ENCODE results near the gene CST6.

CST6 gene, protein sequence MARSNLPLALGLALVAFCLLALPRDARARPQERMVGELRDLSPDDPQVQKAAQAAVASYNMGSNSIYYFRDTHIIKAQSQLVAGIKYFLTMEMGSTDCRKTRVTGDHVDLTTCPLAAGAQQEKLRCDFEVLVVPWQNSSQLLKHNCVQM

DNA sequence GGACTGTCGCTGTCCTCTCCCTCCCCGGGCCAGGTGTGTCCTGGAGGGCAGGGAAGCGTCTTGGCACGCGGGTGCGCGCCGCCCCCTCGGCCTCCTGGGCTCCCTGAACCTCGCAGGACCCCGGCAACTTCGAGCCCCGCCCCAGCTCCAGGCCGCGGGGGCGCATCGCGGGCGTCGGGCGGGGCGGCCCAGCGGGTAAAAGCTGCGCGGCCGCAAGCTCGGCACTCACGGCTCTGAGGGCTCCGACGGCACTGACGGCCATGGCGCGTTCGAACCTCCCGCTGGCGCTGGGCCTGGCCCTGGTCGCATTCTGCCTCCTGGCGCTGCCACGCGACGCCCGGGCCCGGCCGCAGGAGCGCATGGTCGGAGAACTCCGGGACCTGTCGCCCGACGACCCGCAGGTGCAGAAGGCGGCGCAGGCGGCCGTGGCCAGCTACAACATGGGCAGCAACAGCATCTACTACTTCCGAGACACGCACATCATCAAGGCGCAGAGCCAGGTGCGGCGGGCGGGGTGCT, at the start of gene CST6:
CST6 (plus strand) TSS at position 224 of the 519 bp plus-strand sequence; CDS start at position 261, 37 bp downstream.
- DNase-seq: no peak

DNA sequence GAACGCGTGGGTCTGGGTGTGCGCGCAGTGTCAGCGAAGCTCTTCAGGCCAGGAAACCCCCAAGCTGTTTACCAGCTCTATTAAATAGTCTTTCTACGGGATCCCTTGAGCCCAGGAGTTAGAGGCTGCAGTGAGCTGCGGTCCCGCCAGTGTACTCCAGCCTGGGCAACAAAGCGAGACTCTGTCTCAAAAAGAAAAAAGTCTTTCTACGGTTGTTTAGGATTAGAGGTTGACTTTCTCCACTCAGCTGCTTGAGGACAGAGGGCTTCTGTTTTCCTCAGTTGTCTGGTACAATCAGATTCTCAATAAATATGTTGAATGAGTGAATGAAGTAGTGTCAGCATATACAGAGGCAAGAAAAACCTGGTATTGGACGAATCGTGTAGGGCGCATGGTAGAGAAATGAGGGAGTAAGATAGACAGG, 49.7 kb upstream of the CST6 start:
- DNase-seq: no peak

DNA sequence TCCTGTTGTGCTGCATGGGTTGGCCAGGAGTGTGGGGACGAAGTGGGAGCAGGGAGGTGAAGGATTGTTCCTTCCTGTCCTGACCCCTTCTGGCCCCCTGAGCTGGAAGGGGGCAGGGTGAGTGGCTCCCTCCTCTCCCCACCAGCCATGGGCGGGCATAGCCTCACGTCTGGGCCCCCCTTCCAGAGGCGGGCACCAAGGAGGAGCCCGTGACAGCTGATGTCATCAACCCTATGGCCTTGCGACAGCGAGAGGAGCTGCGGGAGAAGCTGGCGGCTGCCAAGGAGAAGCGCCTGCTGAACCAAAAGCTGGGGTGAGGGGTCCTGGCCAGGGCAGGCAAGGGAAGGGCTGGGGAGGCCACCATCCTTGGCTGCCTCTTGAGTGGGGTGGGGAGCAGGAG, 46.9 kb upstream of the CST6 start:
- no peak for DNase-seq

DNA sequence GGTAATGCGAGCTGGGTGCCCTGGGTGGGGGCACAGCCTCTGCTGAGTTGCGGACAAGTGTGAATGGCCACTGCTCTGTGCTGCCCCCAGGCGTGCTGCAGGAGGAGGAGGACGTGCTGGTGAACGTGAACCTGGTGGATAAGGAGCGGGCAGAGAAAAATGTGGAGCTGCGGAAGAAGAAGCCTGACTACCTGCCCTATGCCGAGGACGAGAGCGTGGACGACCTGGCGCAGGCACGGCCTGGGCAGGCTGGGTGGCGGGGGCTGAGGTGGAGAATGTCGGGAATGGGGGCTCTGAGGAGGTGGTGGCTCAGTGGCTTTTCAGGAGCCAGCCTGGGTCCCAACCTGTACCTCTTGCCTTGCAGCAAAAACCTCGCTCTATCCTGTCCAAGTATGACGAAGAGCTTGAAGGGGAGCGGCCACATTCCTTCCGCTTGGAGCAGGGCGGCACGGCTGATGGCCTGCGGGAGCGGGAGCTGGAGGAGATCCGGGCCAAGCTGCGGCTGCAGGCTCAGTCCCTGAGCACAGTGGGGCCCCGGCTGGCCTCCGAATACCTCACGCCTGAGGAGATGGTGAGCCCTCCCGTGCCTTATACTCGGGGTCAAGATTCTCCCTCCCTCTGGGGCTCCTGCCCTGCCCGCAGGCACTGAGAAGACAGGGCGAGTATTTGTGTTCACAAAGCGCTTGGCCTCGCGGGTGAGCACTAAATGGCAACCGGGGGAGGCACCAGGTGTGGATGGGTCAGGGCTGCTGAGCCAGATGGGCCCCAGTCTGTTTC, 45.6 kb upstream of the CST6 start:
- no peak for DNase-seq

DNA sequence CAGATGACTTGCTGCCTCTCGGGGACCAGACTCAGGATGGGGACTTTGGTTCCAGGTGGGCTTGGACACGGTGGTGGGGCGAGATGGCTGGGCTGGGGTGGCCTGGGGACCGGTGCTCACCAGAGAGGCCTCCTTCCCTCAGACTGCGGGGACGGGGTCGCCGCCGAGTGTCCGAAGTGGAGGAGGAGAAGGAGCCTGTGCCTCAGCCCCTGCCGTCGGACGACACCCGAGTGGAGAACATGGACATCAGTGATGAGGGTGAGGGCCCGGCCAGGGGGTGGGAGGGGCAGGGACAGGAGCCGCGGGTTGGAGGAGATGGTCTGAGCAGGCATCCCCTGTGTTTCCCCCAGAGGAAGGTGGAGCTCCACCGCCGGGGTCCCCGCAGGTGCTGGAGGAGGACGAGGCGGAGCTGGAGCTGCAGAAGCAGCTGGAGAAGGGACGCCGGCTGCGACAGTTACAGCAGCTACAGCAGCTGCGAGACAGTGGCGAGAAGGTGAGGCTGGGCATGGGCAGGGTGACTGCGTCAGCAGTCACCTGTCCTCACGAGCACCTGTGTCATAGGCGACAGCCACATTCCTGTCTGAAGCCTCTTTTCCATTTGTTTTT, 44.4 kb upstream of the CST6 start:
- DNase-seq: no peak

DNA sequence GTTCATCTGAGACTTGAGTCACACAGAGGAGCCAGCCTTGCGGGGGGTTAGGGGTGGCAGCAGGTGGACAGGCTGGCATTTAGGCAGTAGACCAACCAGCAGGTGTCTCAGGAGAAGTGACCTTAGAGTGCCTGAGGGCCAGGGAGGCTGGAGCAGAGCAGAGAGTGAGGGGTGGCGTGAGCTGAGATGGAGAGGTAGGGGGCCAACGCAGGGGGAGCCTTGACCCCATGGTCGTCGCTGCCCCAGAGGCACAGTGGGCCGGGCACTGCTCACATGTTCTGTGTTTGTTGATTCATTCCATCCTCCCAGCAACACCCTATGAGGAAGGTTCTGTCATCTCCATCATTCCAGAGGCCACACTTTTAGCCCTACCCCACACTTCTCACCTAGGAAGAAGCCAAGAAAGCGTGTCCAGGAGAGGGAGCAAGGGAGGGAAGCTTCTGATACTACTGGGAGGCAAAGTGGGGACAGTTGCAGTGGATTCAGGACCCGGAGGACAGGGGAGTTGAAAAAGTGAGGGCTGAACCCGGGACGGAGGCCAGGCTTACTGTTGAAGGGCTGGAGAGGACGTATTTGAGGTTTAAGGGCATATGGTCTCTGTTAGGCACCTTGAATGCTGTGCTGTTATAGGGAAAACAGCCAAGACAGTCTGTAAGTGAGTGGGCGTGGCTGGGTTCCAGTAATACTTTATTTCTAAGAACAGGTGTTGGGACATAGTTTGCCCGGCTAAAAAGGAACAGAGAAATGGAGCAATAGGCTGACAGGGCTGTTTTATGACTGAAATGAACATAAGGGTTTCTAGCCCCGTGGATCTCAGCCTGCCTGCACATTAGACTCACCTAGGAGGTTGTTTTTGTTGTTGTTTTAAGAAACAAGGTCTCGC, 43.0 kb upstream of the CST6 start:
- no peak for DNase-seq

DNA sequence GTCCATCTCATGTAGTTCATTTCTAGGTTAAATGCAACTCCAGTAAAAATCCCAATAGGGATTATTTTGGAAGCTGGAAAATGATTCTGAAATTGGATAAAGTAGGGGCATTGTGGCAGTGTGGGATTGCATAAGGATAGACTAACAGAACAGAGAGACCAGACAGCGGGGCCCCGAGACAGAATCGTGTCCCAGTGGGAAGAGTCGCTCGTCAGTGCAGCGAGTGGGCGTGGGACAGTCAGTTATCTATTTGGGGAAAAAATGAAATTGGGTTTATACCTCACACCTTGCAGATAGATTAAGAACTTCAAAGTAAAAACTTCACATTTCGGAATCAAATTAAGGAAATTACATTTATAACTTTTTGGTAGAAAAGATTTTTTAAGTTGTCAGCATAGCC, 39.7 kb upstream of the CST6 start:
- DNase-seq: no peak

DNA sequence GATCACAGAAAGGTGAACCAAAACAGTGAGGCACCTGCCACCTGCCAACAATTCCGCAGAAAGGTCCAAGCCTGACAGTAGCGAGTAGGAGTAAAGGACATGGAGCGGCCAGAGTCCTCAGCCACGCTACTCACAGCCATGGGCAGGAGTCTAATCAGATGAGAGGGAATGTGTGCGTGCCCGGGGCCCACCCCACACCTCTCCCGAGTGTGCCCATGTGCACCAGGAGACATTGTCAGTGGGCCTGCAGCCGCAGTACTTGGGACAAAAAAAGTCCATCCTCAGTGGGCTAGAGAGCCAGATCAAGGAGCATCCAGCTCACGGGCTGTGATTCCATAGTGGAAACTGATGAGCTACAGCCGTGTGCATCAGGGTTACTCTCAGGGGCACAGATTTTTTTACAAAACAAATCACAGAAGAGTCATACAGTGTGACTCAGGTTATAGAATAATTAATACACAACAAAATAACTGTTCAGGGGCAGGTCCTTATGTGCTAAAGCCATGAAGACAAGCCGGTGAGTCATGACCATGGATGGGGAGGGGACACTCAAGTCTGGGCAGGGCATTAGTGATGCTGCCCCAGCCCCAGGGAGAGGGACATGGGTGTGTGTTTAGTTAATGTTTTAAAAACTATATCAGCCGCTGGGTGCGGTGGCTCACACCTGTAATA, 38.2 kb upstream of the CST6 start:
- no peak for DNase-seq

DNA sequence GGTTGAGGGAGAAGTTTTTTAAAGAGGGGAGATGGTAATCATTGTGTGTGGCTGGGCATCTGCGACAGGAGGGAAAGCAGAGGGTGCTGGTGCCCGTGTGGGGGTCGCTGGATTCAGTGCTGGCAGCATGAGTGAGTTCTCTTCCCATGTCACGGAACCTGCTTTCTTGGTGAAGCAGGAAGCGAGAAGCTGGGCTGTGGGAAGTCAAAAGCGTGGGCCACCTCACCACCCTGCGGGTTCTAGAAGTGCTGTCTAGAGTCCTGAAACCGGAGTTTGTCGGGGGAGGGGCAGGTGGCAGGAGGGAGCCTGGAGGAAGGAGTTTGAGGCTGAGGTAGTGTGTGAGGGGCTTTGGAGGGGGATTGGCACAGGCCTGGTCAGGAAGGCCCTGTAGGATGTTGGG, 36.0 kb upstream of the CST6 start:
- no peak for DNase-seq

DNA sequence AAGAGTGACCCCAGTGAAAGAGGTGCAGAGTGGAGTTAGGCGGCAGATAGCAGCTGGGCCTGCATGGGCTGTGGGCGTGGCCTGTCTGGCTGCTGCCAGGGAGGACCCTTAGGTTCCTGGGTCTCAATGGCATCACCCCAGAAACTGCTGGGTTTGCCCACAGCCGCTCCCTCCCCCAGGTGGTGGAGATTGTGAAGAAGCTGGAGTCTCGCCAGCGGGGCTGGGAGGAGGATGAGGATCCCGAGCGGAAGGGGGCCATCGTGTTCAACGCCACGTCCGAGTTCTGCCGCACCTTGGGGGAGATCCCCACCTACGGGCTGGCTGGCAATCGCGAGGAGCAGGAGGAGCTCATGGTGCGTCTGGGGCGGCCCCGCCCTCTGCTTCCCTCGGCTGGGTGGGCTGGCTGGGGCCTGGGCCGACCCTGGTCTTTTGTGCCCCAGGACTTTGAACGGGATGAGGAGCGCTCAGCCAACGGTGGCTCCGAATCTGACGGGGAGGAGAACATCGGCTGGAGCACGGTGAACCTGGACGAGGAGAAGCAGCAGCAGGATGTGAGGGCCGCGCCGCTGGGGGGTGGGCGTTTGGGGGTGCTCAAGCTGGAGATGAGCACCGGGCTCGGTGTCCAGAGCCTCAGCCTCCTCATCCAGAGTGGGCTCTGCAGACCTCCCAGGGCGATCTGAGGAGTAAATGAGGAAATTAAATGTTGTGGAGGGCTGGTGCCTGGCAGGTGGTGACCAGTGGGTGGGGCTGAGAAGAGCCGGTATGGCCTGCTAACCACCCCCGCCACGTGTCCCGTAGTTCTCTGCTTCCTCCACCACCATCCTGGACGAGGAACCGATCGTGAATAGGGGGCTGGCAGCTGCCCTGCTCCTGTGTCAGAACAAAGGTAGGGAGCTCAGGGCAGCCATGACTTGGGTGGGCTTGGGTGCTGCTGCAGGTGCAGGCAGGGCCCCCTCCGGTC, 35.3 kb upstream of the CST6 start:
- DNase-seq: no peak

DNA sequence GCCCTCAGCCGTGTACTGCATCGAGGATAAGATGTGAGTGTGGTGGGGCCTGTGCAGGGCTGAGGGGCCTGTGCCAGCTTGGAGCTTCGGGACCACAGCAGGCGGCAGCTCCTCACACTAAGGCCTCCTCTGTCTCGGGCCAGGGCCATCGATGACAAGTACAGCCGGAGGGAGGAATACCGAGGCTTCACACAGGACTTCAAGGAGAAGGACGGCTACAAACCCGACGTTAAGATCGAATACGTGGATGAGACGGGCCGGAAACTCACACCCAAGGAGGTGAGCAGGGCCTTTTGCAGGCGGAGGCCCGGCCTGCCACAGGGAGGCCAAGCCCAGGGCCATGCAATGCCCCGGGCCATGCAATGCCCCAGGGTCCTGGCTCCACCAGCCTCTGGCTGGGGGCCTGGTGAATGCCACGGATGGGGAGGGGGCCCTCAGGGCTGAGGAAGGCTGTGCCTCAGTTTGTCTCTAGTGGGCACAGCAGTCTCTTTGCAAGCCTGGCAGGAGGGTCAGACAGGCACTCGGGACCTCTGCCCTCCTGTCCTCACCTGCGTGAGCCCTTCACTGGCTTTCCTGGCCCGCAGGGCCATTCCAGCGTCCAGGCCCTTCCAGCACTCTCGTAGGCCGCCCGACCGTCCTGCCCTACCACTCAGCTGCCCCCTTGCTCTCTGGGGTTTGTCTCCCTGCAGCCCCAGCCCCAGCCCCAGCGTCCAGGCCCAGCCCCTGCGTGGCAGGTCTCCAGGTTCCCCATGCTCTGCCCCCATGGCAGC, 34.0 kb upstream of the CST6 start:
- no peak for DNase-seq

DNA sequence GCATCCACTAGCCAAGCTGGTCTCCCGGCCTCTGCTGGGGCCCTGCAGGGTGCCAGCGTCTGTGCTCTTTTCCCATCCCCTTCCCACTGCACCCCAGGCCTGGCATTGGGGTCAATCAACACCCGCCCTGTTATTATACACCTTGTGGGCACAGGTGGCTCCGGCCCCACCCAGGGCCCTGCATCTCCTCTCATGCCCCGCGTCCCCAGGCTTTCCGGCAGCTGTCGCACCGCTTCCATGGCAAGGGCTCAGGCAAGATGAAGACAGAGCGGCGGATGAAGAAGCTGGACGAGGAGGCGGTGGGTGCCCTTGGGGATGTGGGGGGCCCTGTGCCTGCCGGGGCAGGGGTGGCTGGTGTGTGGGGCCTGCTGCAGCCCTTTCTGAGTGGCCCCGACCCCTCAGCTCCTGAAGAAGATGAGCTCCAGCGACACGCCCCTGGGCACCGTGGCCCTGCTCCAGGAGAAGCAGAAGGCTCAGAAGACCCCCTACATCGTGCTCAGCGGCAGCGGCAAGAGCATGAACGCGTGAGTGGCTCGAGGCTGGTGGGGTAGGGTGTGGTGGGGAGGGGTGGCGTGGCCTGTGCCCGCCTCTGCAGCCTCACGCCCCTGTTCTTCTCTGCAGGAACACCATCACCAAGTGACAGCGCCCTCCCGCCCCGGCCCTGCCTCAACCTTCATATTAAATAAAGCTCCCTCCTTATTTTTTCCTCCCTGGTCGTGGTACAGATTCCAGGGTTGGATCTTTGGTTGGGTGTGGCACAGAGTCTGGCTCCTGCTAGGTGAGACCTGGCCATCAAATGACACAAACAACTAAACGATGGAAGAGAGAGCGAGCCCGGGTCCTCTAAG, 33.2 kb upstream of the CST6 start:
- DNase-seq: no peak

DNA sequence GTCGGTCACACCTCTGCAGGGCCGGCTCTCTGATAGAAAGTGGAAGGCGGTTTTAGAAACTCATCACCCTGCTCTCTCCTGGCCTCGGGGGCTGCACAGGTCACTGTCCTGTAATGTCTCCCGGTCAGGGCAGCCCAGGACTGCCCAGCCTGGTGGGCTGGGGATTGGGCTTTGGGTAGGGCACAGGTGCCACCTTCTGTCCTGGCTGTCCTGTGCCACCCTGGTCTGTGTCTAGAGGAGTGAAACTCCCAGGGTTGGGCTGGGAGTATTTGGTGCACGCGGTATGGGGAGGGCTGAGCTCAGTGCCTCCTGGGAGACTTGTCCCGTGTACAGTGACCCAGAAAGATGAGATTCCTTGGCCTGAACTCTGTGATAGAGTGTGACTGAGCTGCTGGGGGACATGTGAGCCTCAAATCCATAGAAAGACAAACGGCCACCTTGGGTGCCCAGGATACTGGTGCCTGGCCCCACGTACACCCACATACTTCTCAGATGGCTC, 32.5 kb upstream of the CST6 start:
- no peak for DNase-seq

DNA sequence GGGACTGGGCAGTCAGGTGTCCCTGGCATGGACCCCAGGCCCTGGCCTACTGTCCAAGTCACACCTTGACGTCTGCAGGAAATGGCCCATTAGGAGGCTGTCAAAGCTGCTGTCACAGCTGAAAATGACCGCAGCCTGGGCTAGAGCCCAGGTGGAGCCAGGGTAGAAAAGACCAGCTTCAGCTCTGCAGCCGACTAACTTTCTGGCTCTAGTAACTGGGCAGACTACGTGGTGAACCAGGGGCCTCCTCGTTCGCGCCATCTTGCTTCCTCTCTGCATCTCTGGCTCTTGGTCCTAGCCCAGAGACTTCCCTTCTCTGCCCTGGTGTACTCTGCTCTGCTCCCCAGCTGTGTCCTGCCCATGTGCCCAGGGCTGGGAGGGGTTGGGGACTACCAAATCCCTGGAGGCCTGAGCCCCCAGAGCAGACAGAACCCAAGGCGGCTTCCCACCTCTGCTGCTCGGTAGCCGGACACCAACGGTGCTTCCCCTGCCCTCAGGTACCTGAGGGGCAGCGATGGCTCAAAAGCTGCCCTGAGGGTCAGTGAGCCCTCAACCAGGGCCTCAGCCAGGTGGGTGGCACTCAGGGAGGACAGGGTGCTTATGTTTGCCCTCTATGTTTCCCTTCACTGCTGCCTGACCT, 30.6 kb upstream of the CST6 start:
- no peak for DNase-seq

DNA sequence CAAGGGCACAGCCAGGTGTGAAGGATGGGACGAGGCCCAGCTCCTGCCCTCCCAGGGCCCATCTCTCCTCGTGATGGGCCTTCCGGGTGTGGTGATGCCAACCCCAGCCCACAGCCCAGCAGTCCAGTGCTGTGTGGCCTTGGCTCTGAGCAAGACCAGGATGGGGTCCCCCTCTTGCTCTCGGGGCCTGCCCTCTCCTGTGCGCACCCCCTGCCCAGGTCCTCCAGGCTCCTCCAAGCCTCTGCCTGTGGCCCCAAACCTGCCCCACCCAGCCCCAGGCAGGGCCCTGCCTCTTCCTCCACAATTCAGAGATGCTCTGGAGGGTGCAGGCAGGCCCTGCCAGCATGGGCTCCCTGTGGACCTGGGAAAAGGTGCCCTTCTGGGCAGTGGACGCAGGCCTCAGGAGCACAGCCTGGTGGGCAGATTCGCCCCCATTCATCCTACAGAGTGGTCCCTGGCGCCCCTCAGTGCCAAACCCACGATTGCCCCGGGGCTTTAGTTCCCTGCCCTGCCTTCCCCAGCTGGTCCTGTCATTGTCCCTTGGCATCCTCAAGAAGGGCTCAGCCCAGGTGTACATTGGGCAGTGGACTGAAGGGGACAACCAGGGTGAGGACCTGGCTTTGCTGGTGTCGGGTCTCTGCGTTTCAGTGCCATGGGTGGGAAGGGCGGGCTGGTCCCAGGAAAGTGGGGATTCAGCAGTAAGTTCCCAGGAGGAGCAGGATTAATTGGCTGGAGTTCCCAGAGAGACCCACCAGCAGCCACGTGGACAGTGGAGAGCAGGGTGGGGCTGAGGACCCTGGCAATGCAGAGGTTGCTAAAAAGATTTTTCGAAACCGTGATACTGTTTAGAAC, 29.6 kb upstream of the CST6 start:
- DNase-seq: no peak

DNA sequence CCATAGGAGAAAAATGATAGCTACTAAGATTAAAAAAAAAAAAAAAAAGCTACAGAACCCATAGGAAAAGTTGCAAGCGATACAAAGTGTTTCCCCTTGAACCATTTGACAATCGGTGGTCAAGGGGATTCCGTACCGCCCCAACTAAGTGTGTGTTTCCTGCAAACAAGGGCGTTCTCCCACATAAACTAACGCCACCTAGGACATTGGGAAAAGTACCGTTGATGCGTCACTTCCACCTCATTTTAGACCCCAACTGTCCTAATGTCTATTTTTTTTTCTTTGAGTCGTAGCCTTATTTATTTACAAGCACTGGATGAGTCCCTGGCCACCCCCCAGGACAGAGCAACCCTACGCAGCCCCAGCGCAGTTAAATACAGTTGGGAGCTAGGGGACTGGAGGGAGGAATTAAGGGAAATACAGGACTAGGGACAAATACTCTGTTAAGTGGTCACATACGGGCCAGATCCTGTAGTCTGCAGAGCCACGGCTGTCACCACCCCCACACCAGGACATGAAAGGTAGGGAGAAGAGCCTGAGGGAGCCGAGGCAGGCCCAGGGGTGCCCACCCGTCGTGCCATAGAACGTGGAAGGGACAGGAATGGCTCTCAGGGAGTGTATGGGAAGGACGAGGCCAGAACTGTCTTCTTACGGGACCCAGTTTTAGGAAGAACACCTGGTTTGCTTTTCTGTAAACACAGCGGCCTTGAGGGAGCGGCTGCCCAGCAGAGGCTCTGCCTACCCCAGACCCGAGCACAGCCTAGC, 28.8 kb upstream of the CST6 start:
- no peak for DNase-seq

DNA sequence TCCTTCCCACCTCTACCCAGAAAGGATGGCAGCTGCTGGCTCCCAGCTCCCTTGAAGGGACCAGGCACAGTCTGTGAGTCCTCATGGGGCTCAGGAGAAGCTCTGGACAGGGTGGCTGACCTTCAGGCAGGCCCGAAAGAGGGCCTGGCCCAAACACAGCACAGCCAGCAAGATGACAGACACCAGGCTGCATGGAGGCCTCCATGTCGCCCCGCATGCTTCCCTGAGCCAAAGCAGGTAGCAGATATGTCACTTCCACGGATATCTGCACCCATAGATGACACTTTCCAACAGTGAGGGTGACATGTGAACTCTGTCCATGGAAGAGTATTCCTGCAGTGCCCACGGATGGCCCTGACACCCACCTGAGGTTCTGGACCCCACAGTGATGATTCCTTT, 28.2 kb upstream of the CST6 start:
- no peak for DNase-seq
